H9 (cell line): ENCODE results near the gene ZNF853. TPM values are rescaled to one million over a fixed set of nuclear protein-coding genes. Genes with fewer than 3 reads are reported as not detected.

Experiments used
- DNase-seq: peaks from one replicate; pipeline ENCODE4 v3.0.0-alpha.2; 2017
- H2AFZ ChIP-seq: one replicate; pipeline ENCODE4 v1.6.1; 2013; ENCODE audit warnings: mild to moderate bottlenecking, low read length, control low read depth, moderate library complexity
- H2AK5ac ChIP-seq: 2 replicates; pipeline ENCODE4 v1.6.1; 2013; ENCODE audit warnings: low read length, control low read depth, mixed read lengths; ENCODE audit not compliant: insufficient read length
- H2BK120ac ChIP-seq: one replicate; pipeline ENCODE4 v1.6.1; 2013; ENCODE audit warnings: low read depth, mild to moderate bottlenecking, low read length, control low read depth, inconsistent platforms; ENCODE audit not compliant: poor library complexity, severe bottlenecking
- H2BK12ac ChIP-seq: 2 replicates; pipeline ENCODE4 v1.6.1; 2013; ENCODE audit warnings: low read length, control low read depth, mixed read lengths, low read depth; ENCODE audit not compliant: insufficient read length
- H2BK15ac ChIP-seq: 2 replicates; pipeline ENCODE4 v1.6.1; 2013; ENCODE audit warnings: low read depth, low read length, control low read depth
- H2BK20ac ChIP-seq: one replicate; pipeline ENCODE4 v1.6.1; 2013; ENCODE audit warnings: low read depth, mild to moderate bottlenecking, low read length, control low read depth, inconsistent platforms; ENCODE audit not compliant: poor library complexity, severe bottlenecking
- H2BK5ac ChIP-seq: 2 replicates; pipeline ENCODE4 v1.6.1; 2013; ENCODE audit warnings: low read length, control low read depth, mixed read lengths; ENCODE audit not compliant: insufficient read length
- H3K14ac ChIP-seq: 2 replicates; pipeline ENCODE4 v1.6.1; 2013; ENCODE audit warnings: low read length, control low read depth; ENCODE audit not compliant: insufficient read depth
- H3K18ac ChIP-seq: 2 replicates; pipeline ENCODE4 v1.6.1; 2013; ENCODE audit warnings: low read depth, mild to moderate bottlenecking, mixed read lengths, low read length, control low read depth; ENCODE audit not compliant: insufficient read length
- H3K23ac ChIP-seq: 2 replicates; pipeline ENCODE4 v1.6.1; 2013; ENCODE audit warnings: low read length, control low read depth, mixed read lengths, low read depth; ENCODE audit not compliant: insufficient read length
- H3K23me2 ChIP-seq: 2 replicates; pipeline ENCODE4 v1.6.1; 2013; ENCODE audit warnings: low read depth, mild to moderate bottlenecking, mixed read lengths, low read length, control low read depth; ENCODE audit not compliant: insufficient read length, poor library complexity, severe bottlenecking
- H3K27ac ChIP-seq: 2 replicates; pipeline ENCODE4 v1.5.1; 2013; ENCODE audit warnings: low read length, control low read depth, mixed read lengths, low read depth; ENCODE audit not compliant: insufficient read length
- H3K27me3 ChIP-seq: 2 replicates; pipeline ENCODE4 v1.6.1; 2013; ENCODE audit warnings: low read length, control low read depth, inconsistent platforms; ENCODE audit not compliant: insufficient read depth
- H3K4ac ChIP-seq: 2 replicates; pipeline ENCODE4 v1.6.1; 2013; ENCODE audit warnings: low read depth, mild to moderate bottlenecking, control low read depth, inconsistent platforms, low read length, moderate library complexity
- H3K4me1 ChIP-seq: 2 replicates; pipeline ENCODE4 v1.6.1; 2013; ENCODE audit warnings: low read length, control low read depth, inconsistent platforms; ENCODE audit not compliant: insufficient read depth
- H3K4me2 ChIP-seq: 2 replicates; pipeline ENCODE4 v1.6.1; 2013; ENCODE audit warnings: low read length, control low read depth, mixed read lengths; ENCODE audit not compliant: insufficient read length, insufficient read depth
- H3K56ac ChIP-seq: 2 replicates; pipeline ENCODE4 v1.6.1; 2013; ENCODE audit warnings: low read depth, mild to moderate bottlenecking, mixed read lengths, low read length, control low read depth; ENCODE audit not compliant: insufficient read length
- H3K79me1 ChIP-seq: 2 replicates; pipeline ENCODE4 v1.6.1; 2013; ENCODE audit warnings: low read depth, mild to moderate bottlenecking, moderate library complexity, low read length, control low read depth, inconsistent platforms; ENCODE audit not compliant: insufficient read depth, poor library complexity, severe bottlenecking
- H3K79me2 ChIP-seq: 2 replicates; pipeline ENCODE4 v1.6.1; 2013; ENCODE audit warnings: low read length, control low read depth, inconsistent platforms; ENCODE audit not compliant: insufficient read depth
- H3K9ac ChIP-seq: 2 replicates; pipeline ENCODE4 v1.6.1; 2013; ENCODE audit warnings: low read length, control low read depth, mixed read lengths; ENCODE audit not compliant: insufficient read length; ENCODE audit errors: extremely low read depth
- H3K9me3 ChIP-seq: one replicate; pipeline ENCODE4 v1.6.1; 2013; ENCODE audit warnings: low read depth, low read length, inconsistent platforms; ENCODE audit not compliant: control insufficient read depth
- H3T11ph ChIP-seq: one replicate; pipeline ENCODE4 v1.6.1; 2013; ENCODE audit warnings: mild to moderate bottlenecking, low read length, control low read depth, inconsistent platforms
- H4K20me1 ChIP-seq: one replicate; pipeline ENCODE4 v1.6.1; 2013; ENCODE audit not compliant: control insufficient read depth, insufficient read length, insufficient read depth
- H4K5ac ChIP-seq: 2 replicates; pipeline ENCODE4 v1.6.1; 2013; ENCODE audit warnings: low read depth, mild to moderate bottlenecking, mixed read lengths, low read length, control low read depth; ENCODE audit not compliant: insufficient read length
- H4K8ac ChIP-seq: replicated peaks from 2 replicates; pipeline ENCODE4 v1.6.1; 2013; ENCODE audit warnings: low read length, control low read depth, mixed read lengths, low read depth; ENCODE audit not compliant: insufficient read length
- H4K91ac ChIP-seq: 2 replicates; pipeline ENCODE4 v1.6.1; 2013; ENCODE audit warnings: low read depth, mild to moderate bottlenecking, moderate library complexity, mixed read lengths, low read length, control low read depth; ENCODE audit not compliant: insufficient read length
- H3K27ac Mint-ChIP-seq, 3 experiments: 2 replicates in 2 of 3; 3 replicates in 1 of 3; pipeline ENCODE4 v1.8.0; 2020 to 2021; ENCODE audit warnings: mixed read lengths in 3 of 3, mild to moderate bottlenecking in 1 of 3, moderate library complexity in 1 of 3
- H3K27me3 Mint-ChIP-seq: 2 replicates; pipeline ENCODE4 v1.8.0; 2021; ENCODE audit warnings: low read depth, mild to moderate bottlenecking, moderate library complexity, mixed read lengths
- H3K36me3 Mint-ChIP-seq, 3 experiments: 2 replicates in 2 of 3; 3 replicates in 1 of 3; pipeline ENCODE4 v1.8.0; 2020 to 2021; ENCODE audit warnings: low read depth in 3 of 3, mixed read lengths in 3 of 3; ENCODE audit not compliant: insufficient read depth in 1 of 3
- H3K4me1 Mint-ChIP-seq, 2 experiments: 2 replicates each; pipeline ENCODE4 v1.8.0; 2020; ENCODE audit warnings: mixed read lengths in 2 of 2
- H3K4me3 Mint-ChIP-seq, 2 experiments: 2 replicates in 1 of 2; 3 replicates in 1 of 2; pipeline ENCODE4 v1.8.0; 2020 to 2021; ENCODE audit warnings: mild to moderate bottlenecking in 2 of 2, mixed read lengths in 2 of 2, moderate library complexity in 1 of 2
- H3K9me3 Mint-ChIP-seq, 2 experiments: 2 replicates in 1 of 2; 3 replicates in 1 of 2; pipeline ENCODE4 v1.8.0; 2020; ENCODE audit warnings: mild to moderate bottlenecking in 2 of 2, mixed read lengths in 2 of 2, moderate library complexity in 1 of 2
- CTCF ChIP-seq: fragments of 200-600 bp; sonication (generic); conservative IDR thresholded peaks from 3 replicates; pipeline ENCODE4 v1.8.0; 2021; ENCODE audit warnings: antibody characterized with exemption, mild to moderate bottlenecking
- WGBS: extraction: QIAGEN DNeasy Blood & Tissue Kit; methylation state at CpG from one replicate; pipeline ENCODE4 v1.1.7; 2013; ENCODE audit warnings: missing lambda C conversion rate, low lambda C conversion rate, mixed read lengths; ENCODE audit not compliant: insufficient read length; ENCODE audit errors: extremely low coverage; 5-methylcytosine and 5-hydroxymethylcytosine counted together
- total RNA-seq: library from RNA; stranded (reverse); gene quantifications from 2 replicates; pipeline ENCODE4 v1.2.1, GENCODE V29; 2021

The ZNF853 gene
- total RNA-seq, 1 experiment from 2014 or later, result 9.6 TPM

DNA sequence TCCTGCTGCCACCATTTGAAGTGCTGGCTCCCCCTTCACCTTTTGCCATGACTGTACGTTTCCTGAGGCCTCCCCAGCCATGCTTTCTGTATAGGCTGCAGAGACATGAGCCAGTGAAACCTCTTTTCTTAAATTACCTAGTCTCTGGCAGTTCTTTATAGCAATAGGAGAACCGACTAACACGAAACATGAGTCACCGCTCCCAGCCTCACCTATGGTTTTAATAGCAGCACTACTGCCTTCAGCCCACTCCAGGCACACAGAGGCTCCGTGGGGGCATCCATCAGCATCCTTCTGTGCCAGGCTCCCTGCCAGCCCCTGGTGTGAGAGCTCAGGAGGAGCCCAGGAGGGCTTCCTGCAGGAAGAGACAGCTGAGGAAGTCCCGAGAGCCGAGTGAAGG lies 16.2 kb downstream of the ZNF853 start:
- Histone ChIP-seq H2BK5ac (no peak overlapping the region), H3K79me2 (no peaks in the 10 kb centered on the region), H2AFZ (no peak overlapping the region), H3K23me2 (peaks cover under 1% of the 10 kb centered on the region), H3K23ac (no peak overlapping the region), H3K4ac (no peak overlapping the region), H3K27me3 (no peaks in the 10 kb centered on the region), H2AK5ac (no peak overlapping the region), H3K9ac (no peak overlapping the region), H2BK15ac (no peak overlapping the region), H2BK12ac (no peak overlapping the region), H3K56ac (no peak overlapping the region), H2BK20ac (no peak overlapping the region), H3T11ph (no peak overlapping the region), H3K4me2 (no peak overlapping the region), H4K5ac (no peak overlapping the region), H3K9me3 (no peaks in the 10 kb centered on the region), H3K79me1 (no peaks in the 10 kb centered on the region), H3K14ac (peak overlapping the region; percentile 64; the same call in 1 of the 2 replicates), H3K27ac (no peak overlapping the region), H3K18ac (no peak overlapping the region), H4K20me1 (no peaks in the 10 kb centered on the region), H4K8ac (no peak overlapping the region), H3K4me1 (no peaks in the 10 kb centered on the region), H2BK120ac (no peak overlapping the region), H4K91ac (no peak overlapping the region)
- Mint-ChIP-seq H3K36me3 (no peaks in the 10 kb centered on the region; a peak in 1 of 7 replicates), H3K4me1 (peaks cover 0 to 2% of the 10 kb centered on the region in 2 experiments; a peak in 1 of 4 replicates), H3K9me3 (no peaks in the 10 kb centered on the region; a peak in 1 of 5 replicates), H3K4me3 (no peak overlapping the region), H3K27ac (peak overlapping the region in 1 of 3 experiments; percentile 86; a peak in 3 of 7 replicates), H3K27me3 (0 out of 2 replicates have a peak, but pooled peaks cover 1% of the 10 kb centered on the region)
- DNase-seq, result no peak
- WGBS, result no CpG with 5 or more reads among the region's 7 CpGs
- TF ChIP-seq CTCF, result no peak
